HG02884 (cell line): Measurements from ENCODE around the gene ARHGAP23.
"Not testable (repeated sequence)": the region's sequence is repeated elsewhere in the genome, so short reads cannot be mapped to it uniquely, and the experiment has no call there.

Source experiments
- ATAC-seq: cut with Tn5 transposase; IDR thresholded peaks from one replicate; pipeline ENCODE4 v1.9.1; 2021; ENCODE audit warnings: mild to moderate bottlenecking, moderate library complexity; ENCODE audit not compliant: unreplicated experiment

ARHGAP23 gene

DNA sequence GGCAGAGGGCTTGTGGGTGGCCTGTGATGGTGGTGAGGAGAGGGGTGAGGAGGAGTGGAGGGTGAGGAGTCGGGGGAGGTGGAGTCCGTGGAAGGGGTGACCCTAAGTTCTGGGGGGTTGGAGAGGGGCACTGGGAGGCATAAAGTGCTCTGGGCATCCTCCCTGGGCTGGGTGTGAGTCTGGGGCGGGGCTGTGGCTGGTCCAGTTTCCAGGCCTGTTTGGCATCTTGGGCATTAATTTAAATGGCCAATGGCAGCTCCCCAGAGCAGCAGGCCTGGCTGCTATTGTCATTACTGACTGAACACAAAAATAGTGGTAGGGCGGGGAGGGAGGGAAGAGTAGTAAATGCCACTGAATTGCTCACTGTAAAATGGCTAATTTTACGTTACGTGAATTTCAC, 7.7 kb upstream of the ARHGAP23 start:
- no peak for ATAC-seq

DNA sequence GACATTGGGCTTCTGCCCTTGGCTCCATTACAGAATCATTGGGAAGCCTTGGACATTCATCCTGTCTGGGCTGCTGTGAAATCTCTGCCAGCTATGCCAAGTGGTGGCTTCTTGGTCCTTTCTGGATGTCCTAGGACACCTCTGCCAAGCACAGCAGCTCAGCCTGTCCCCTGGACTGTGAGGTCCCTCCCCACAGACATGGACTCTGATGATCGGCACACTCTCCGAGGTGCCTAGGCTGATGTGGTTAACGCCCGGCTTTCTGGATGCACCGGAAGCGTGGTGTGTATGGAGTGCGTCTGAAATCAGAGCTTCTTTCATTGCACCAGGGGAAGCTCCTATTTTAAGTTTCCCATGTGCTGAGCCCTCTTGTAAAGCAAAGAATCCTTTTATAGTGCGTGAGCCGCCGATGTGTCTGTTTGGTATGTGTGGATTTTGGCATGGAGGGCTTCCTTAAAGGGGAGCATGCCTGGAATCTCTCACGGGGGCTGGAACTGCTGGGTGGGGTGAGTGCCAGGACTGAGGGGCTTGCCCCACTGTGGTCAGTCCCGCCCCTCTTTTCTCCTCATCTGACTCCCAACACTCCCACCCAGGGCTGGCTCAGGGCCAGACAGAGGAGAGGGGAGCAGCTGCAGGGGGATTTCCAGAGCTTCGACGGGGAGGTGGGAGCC, 7.0 kb upstream of the ARHGAP23 start:
- no peak for ATAC-seq

DNA sequence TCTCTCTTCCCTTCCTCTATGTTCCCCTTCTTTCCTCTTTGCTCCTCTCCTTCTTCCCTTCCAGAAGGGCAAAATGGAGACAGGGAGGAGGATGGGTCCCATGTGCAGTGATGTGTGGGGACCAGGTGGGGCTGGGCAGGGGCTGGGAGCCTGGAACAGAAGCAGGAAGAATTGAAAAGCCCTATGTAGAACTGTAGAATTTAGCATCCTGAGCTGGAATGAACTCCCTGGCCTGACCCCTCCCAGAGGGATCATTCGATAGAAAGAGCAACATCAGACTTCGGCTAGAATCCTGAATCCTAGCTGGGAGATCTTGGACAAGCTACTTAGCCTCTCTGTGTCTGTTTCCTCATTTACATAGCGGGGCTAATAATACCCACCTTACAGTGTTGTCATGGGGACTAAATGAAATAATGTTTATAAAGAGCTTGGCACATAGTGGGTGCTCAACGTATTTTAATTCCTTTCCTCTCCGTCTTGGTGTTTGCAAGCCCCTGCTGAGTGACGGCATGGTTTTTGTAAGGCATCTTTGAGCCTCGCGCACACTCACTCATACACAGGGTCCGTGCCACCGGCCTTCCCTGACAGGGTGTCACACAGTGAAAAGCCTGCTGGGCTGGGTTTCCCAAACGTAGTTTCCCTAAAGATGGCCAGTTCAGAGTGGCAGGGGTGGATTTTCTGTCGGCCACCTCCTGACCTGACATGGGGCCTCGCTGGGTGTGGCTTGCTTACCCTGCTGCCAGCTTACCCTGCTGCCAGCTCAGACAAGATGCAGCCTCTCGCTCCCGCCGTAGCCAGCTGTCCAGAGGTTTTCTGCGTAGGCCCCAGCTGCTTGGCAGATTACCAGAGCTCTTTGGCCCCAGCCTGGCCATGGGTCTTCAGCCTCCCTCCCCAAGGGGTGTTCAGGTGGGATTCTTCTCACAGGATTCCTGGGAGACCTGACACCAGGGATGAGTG, 6.1 kb upstream of the ARHGAP23 start:
- no peak for ATAC-seq

DNA sequence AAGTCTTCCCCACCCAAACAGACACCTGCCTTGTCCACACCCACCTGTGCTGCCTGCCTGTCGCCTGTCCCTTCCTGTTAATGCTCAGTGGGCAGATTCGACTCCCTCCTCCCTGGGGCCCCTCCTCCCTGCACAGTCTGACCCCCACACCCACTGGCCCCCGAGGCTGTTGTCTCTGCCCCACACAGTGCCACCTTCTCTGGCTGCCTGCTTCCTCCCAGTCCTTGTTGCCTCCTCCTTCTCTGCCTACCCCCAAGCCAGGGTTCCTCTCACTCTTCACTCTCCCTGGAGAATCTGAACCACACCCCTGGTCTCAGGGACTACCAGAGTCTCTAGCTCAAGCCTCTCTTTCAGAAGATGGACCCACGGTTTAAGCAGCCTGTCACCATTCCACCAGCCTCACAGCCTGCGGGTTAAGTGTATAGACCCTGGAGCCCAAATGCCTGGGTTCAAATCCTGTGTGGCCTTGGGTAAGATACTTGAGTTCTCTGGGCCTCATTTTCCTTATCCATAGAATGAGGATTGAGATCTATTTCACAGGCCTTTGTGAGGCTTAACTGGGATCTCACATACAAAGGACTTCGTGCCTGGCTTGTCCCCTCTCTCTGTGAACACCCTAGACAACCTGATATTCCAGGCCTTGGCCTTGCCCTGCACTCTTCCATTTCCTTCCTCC, 3.8 kb upstream of the ARHGAP23 start:
- no peak for ATAC-seq

DNA sequence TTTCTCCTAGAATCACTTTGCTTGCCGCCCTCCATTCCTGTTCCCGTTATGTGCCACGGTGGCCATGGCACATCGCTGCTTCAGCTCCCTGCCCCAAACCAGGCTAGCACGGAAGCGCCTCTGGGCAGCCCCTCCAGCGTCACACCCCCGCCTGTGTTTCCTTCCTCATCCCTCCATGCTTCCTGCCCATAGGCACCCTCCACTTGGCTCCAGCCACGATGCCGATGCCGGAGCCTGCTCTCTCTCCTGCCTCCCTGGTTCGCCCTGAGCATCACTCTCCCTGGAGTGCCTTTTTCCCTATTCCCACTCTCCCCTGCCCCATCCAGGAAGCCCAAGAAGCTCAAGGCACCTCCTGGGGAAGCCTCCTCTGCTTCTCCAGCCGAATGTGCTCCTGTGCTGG, 3.2 kb upstream of the ARHGAP23 start:
- no peak for ATAC-seq

DNA sequence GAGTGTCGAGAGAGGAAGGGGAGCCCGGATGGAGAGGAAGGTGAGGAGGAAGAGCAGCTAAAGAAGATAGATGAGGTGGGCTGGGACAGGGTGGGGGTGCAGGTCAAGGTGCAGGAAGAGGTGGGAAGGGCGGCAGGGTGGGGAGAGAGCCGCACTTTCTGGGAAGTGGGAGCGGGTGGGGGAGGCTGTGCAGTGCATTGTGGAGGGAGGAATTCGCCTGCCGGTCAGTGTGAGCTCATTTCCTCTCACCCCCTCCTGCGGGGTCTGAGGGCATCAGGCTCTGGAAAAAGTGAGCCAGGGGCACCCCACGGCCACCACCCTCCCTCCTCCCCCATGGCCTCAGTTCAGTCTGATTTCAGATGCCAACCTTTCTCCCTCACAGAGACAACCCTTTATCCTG, 2.5 kb upstream of the ARHGAP23 start:
- no peak for ATAC-seq

DNA sequence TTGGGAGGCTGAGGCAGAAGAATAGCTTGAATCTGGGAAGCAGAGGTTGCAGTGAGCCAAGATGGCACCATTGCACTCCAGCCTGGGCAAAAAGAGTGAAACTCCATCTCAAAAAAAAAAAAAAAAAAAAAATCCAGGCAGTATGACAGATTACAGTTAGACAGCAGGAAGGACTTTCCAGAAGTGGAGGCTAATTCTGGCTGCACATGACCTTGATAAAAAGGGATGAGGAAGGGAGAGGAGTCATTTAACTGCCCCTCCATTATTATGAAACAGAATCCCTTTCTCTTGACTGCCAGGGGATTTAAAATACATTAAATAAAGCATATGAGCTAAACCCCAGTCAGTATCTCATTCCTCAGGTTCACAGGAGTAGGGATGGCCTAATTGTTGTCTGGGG, 1.8 kb upstream of the ARHGAP23 start:
- no peak for ATAC-seq

DNA sequence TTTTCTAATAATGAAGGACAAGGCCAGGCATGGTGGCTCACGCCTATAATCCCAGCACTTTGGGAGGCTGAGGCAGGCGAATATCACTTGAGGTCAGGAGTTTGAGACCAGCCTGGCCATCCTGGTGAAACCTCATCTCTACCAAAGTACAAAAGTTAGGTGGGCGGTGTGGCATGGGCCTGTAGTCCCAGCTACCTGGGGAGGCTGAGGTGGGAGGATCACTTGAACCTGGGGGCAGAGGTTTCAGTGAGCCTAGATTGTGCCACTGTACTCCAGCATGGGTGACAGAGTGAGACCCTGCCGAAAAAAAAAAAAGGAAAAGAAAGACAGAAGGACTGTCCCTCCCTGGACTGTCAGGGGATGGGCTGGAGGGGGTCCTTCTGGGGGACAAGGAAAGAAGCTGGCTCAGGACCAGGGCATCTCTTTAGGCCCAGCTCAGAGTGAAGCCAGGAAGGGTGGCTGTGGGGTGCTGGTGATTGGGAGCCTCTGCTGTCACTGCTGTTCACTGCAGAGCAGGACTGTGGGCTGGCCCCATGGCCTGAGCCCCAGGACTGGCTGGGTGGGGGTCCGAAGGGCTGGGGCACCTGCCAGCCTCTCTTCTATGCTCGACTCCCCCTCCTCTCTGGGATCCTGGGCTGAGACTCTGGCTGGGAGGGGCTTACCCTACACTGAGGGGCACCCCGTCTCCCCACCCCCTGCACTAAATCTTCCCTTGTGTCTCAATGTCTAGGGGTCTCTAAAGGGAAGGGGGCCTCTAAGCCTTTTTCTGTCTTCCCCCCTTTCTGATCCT, 909 bp upstream of the ARHGAP23 start:
- ATAC-seq = no peak

DNA sequence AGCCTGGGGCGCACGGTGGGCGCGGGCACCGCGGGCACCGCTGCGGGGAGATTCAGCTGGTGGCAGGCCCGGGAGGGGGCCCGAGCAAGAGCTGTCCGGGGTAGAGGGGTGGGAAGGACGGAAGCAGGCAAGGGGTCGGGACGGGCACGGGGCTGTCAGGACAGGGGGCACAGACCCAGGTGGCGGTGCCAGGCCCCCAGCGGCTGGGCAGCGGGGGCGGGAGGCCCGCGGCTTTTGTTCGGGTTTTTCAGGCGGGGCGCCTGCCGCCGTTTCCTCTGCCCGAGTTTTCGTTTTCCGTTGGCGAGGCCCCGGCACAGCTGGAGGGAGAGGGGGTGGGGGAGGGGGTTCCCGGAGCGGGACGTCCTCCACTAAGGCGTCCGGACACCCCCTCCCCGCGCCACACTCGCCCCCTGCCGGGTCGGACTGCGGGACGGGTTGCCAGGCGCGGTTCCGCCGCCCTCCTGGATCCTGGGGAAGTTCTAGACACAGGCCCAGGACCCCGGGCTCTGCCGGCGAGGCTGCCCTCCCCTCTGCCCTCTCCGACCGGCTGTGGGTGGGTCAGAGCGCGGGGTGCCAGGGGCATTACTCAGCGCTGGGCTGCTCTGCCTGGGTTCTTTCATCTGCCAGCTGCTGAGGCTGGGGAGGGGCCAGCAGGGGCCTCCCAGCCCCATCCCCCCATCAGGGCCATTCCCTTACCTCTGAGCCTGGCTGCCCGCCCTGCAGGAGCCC, 543 bp downstream of the ARHGAP23 start:
- ATAC-seq = no peak

DNA sequence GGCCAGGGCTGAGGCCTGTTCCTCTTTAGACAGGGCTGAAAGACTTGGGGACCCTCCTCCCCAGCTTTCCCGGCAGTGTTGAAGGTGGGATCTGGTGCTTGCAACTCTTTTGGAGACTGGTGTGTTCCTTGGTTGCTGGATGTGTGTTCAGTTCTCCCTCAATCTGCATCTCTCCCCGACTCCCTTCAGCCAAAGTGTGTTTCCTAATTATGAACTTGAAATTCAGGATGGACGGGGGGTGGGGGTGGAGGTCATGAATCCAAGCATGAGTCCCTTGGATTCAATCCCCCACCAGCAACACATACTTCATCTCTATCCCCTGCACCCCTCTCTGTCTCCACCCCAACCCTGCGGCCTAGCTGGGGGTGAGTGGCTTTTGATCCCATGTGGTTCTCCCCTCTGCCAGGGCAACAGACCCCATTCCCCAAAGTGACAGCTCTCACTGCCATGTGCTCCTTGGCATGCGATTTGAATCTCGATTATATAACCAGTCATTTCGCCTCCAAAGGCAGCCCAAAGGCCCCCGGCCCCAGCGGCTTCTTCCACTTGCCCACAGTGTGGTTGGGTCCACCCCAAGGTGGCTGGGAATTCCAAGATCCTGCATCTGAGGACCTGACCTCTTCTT, 1.3 kb downstream of the ARHGAP23 start:
- no peak for ATAC-seq

DNA sequence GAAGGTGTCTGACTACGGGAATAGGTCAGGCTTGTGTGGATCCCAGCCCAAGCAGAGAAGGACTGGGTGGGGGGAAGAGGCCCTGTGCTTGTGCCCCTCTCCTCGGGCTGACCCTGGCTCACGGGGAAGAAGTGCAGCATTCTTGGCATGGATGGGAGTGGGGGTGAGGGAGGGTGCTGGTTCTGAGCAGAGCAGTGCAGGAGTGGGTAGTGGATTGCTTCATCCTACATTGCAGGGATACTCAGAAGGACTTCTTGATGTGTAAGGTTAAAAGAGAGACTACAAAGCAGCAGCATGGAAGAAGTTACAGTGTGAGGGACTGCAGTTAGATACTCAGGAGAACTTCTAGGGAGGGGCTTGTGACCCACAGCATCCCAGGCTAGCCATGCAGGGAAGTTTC, 2.1 kb downstream of the ARHGAP23 start:
- no peak for ATAC-seq

DNA sequence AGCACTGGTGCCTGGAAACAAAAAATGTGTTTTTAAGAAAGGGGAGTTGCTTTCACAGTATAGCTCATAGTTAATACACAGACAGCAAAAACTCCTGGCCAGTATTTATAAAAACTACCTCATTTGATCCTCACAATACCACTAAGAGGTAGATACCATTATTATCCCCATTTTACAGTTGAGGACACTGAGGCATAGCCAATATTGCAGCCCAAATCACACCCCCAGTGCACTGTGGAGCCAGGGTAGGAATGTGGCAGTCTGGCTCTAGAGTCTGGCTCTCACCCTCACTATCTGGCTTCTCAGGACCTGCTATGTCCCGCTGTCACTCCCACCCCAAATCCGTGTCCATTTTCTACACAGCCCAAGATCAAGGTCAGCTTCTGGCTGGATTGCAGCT, 2.6 kb downstream of the ARHGAP23 start:
- no peak for ATAC-seq

DNA sequence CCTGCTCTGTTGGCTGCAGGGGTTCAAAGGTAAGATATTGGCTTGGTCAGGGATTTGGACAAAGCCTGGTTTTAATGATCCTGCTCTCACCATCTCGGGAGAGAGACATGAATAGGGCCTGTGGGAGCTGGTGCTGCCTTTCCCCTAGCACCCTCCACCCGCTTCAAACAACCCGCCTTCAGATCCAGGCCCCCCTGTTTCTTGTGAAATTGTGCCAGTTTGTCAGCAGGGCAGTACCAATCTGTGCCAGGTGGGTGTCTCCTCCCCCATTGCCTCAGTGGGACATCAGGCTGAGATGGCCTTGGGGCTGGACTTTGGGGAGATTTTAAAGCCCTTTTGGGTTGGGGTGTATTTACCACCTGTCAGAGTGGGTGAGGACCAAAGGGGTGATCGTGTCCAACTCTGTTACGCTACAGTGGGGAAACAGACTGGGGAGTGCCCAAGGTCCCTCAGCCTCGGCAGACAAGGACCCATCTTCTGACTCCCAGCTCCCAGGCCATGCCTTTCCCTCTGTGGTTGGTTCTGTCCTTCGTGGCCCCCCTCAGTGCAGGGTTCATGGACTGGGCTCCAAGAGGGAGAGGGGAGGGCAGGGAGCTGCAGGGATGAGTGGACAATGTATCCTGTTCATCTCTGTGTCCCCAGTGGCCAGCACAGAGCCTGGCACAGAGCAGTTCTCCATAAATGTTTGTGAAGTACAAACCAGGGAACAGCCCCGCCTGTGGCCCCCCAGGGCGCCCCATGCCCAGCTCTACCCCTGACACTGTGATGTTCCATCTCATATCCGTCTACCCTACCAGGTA, 3.3 kb downstream of the ARHGAP23 start:
- no peak for ATAC-seq

DNA sequence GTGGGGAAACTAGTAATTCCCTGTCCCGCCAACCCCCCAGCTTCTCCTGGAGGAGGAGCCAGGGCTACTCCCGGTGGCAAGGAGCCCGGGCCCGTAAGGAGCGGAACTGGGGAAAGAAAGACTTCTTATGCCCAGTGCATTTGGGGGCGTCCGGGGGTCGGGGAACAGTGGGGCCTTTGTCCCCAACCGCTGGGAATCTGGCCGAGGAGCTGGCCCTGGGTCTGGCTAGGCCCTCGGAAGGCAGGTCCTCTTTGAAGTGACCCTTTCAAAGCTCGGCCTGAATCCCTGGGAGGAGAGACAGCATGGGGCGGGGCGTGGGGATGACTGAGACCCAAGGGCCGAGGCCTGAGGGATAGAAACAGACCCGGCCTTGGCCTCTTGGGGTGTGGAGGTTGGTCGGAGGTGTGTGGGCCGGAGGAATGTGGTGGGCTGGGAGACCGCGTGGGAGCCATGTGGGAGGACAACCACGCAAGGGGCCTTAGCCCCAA, 6.0 kb downstream of the ARHGAP23 start:
- ATAC-seq = no peak

DNA sequence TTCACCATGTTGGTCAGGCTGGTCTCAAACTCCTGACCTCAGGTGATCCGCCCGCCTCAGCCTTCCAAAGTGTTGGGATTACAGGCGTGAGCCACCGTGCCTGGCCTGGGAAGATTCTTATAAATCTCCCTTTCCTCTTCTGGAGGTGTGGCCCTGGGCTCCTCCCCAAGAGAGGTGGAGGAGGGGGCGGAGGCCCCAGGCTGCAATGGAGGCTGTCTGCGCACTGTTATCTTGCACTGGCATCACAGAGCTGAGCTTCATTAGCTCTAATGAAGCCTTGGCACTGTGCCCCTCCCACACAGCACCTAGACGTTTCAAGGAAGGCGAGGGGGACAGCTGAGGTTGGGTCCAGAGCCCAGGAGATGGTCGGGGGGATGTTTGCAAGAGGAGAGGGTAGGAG, 7.5 kb downstream of the ARHGAP23 start:
- no peak for ATAC-seq

DNA sequence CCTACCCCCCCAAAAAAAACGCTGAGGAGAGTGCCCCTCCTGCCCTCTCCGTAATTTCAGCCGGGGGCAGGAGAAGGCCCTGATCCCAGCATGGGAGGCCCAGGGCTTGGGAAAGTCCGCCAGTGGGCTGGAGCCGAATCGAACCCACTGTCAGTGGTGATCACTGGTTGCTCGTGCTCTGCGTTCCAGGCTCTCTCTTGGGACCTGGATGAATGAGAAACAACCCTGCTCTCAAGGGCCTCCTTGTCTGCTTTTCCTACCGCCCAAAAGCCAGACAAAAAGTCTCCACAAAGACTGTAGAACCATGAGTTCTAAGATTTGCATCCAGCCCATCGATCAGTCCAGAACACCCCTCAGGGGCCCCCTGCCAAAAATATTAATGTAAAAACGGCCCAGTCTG, 8.1 kb downstream of the ARHGAP23 start:
- no peak for ATAC-seq

DNA sequence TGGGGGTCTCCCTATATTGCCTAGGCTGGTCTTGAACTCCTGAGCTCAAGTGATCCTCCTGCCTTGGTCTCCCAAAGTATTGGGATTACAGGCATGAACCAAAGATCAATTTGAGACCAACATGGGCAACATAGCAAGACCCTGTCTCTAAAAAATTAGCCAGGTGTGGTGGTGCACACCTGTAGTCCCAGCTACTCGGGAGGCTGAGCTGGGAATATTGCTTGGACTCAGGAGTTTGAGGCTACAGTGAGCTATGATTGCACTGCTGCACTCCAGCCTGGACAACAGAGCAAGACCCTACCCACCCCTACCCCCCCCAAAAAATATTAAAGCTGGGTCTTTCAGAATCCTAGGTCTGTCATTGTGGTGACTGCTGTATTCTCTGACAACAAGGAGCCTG, 9.0 kb downstream of the ARHGAP23 start:
- not testable (repeated sequence) for ATAC-seq

DNA sequence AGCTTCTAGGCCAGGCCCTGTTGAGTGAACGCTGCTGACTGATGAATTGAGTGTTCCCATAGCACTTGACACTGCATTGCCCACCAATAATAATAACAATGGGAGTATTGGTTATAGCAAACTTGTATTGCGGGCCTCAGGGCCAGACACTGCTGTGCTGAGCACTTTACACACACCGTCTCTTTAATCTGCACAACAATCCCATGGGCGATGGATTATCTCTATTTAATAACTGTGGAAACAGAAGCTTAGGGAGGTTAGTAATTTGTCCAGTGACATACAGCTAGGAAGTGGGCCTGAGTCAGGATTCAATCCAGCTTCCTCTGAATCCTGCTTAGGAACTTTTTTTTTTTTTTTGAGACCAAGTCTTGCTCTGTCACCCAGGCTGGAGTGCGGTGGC, 11.2 kb downstream of the ARHGAP23 start:
- ATAC-seq = no peak
